Measurements from ENCODE around the gene C17orf75.
"Not testable (repeated sequence)": the region's sequence is repeated elsewhere in the genome, so short reads cannot be mapped to it uniquely, and the experiment has no call there.

Gene C17orf75

DNA sequence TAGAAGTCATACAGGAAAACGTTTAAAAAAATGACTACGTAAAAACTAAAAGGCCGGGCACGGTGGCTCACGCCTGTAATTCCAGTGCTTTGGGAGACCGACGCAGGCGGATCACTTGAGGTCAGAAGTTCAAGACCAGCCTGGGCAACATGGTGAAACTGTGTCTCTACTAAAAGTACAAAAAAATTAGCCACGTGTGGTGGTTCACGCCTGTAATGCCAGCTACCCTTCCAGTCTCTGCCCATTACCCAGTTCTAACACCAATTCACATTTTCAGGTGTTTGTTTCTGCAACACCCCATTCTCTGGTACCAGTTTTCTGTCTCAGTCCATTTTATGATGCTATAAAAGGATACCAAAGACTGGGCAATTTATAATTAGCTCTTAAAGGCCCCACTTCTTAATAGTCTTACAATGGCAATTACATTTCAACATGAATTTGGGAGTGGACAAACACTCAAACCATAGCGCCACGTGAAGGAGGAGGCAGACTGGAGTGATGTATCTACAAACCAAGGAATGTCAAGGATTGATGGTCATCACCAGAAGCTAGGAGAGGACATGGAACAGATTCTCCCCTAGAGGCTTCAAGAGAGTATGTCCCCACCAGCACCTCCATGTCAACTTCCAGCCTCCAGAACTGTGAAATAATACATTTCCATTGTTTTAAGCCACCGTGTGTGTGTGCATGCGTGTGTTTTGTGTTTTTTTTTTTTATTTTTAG is 791 bp upstream of the C17orf75 start:
- DNase-seq, result no peak

DNA sequence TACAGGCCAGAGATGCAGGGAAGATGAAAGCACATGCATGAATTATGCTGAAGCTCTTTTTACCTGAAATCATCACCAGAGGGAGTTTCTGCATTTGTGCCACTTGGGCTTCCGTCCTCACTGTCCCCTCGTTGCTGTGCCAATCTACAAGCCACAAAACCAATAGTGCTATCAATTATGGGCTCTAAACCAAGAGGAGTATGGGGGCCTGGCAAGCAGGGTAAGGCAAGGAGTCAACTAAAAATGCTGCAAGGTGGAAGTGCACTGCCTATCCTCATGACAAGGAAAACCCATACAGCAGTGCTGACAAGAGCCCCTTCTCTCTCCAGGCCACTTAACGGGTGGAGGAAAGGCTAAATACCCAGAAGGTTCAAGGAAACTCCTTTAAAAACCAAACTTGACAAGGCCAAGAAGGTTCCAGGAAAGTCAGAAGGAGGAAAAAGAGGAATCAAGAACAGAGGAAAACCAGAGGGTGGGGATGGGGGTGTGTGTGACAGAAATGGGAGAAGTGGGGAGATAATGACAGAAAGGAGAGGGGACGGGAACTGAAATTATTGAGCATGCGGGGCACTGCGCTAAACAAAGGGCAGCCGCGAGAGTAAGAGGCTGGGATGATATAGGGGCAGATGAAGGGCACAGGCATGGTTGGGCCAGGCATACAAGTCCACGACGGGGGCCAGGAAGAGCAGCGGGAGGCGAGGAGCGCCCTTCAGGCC is 674 bp downstream of the C17orf75 start:
- peak in 2 of 4 experiments; percentile 19 to 21 for DNase-seq

DNA sequence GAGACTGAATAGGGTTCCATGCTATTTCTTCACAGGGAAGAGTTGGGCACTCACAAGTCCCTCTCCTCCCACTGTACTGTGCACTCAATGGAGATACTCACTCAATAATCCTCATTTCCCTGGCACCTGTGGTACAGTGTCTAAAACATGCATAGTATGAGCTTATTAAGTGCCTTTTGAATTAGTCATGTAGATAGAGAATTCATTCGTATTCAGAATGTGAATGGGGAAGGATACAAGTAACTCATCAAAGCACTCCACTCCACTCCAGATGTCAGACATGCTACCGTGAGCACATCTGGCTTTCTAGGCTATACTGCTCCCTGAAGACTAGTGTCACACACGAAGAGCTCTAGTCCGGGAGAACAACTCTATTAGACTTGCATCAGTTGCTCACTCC is 6.3 kb downstream of the C17orf75 start:
- DNase-seq, result no peak

DNA sequence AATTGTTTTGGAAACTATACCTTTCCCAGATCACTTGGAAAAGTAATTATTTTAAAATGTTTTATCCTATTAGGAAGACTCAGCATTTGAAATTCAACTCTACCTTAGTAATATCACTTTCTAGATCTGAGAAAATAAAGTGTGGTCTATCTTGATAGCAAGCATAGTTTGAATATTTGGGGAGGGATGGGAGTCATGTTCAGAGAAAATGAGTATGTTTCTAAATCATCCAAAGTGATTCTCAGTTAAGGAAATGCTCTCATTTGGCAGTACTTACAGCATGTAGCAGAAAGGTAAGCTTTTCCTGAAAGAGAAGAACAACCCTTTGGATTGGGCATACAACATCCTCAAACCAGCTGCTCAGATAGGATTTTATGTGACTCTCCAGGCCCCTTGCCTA is 6.9 kb downstream of the C17orf75 start:
- no peak for DNase-seq

DNA sequence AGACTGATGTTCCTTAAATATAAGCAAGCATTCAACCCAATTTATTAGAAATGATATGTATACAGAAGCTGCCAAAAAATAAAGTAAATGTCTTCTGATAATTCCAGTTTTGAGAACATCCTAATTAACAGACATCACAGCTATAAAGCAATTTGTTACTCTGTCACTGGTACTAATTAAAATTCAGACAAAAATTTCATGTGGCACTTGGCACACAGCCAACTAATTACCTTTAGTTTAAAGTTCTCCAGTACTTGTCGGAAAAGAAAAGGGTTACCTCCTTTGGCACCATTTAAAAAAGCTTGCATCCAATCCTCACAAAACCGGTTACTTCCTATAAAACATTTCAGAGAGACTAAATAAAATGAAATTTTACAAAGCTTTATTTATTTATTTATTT is 8.8 kb downstream of the C17orf75 start:
- no peak for DNase-seq

DNA sequence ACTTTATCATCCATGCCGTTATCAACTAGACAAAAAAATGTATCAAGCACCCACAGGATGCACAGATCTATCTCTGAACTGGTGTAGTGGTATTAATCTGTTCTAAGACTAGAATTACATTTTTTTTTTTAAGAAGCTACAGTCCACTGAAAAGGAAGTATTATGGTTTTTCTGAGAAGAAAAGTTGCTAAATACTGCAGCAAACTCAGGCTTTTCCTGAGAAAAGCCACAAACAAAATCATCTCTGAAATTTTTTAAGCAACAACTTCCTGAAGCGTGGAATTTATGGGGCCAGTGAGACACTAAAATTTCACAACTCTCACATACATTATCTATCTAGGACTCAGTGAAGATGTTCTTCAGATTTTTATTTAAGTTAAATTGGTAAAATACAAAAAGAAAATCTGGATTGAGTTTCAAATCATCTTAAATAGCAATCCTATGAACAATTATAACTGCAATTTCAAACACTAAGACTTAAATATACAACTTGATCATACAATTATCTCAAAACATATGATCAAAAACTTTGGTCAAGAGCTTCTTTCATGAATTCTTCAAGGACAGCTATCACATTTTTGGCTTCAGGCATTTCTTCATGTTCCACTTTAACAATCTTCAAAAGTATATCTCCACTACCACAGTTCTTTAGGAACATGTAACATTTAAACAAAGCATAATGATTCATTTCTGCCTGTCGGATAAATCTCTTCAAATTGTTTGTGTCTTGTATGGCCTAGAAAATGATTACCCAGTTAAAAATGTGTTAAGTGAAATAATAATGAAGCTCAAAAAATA is 10.5 kb downstream of the C17orf75 start:
- DNase-seq, result no peak

DNA sequence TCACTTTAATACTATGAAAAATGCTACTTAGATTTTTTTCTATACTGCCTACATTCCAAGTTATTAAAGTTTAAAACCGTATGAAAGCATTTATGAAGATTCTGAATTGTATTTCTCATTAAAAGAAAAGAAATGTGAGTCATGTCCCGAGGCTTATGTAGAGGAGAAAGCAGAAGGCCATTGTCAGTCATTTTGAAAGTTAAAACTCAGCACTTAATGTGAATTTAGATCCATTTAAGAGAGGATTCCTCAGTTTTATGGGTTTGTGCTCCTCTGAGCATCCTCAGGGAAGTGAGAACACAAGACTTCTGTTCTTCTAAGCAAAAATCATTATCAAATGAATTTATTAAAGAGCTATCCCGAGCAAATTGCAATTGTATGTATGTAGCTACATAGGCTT is 11.8 kb downstream of the C17orf75 start:
- DNase-seq, result no peak

DNA sequence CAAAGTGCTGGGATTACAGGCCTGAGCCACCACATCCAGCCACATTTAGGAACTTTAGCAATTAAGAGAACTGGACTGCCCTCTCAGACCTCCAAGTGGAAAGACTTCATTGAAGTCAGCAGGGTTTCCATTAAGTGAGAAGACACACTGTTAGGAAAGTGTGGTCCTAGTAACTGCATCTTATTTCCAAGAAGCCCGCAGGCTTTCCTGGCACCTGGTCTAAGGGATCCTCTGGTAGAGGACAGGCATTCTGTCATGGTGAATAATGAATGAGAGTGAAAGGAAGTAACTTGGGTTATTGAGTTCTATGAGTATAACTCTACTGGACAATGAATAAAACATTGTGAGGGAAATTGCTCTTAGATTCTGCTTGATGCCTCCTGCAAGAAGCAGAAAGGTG is 14.1 kb downstream of the C17orf75 start:
- DNase-seq, result no peak

DNA sequence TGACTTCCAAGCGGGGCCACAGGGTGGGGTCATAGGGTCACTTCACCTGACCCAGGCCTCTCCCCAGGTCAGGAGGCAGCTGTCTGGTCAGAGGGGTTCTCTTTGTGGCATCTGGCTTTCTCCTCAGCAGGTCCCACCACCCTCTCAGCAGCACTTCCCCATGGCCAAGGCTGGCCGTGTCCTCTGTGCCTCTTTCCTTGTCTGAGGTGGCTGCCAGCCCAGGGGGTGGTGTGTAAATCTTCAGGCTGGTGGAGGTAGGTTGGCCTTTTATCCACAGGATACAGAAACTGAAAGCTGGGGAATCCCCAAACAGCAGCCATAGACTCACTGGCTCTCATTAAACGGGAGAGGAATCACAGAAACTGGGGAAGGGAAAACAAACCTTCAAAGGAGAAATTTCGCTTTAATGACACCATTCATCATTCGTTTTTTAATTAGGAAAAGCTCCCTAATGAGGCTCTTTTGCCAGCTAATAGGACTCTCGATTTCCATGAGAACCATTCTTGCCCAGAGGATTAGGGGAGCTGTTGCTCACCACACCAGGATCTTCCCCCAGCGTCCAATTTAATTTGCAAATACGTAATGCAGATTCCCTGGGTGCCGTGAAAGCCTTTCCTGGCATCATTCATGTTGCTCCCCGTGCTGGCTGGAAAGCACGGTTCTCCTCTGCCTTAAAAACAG is 18.0 kb downstream of the C17orf75 start:
- DNase-seq, result peak in 1 of 4 experiments; percentile 5

DNA sequence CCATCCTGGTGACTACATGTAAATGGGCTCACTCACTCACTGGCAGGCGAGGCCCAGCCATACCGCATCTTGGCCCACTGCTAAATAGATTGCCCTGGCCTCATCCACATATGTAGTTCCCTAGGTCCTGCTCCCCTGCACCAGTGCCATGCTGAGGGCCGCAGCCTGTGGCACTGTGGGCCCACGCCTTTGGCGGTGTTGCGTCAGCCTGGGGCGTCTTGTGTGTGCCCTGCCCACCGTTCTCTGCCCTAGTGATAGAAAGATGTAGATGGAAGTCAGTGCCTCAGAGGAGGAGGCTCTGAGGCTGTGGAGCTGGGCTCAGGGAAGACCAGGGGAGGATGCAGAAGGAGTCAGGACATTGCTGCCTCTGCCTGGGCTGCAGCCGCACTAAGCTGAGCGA is 18.9 kb downstream of the C17orf75 start:
- DNase-seq, result no peak

DNA sequence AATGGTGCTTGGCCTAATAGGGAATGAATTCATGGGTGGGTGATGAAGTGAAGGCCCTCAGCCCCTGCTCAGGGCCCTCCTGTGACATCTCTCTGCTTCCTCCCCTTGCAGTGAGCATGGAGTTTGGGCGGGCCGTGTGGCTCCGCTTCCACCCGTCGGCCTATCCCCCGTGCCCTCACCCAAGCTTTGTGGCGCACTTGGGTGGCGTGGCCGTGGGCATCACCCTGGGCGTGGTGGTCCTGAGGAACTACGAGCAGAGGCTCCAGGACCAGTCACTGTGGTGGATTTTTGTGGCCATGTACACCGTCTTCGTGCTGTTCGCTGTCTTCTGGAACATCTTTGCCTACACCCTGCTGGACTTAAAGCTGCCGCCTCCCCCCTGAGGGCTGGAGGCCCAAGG is 21.1 kb downstream of the C17orf75 start:
- DNase-seq, result no peak

DNA sequence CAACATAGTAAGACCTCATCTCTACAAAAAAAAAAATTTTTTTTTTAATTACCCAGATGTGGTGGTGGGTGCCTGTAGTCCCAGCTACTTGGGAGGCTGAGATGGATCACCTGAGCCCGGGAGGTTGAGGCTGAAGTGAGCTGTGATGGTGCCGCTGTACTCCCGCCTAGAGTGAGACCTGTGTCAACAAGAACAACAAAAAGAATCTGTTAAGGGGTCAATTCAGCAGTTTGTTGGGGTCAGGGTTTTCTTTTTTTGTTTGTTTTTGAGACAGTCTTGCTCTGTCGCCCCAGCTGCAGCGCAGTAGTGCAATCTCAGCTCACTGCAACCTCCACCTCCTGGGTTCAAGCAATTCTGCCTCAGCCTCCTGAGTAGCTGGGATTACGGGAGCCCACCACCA is 21.9 kb downstream of the C17orf75 start:
- DNase-seq, result not testable (repeated sequence)

DNA sequence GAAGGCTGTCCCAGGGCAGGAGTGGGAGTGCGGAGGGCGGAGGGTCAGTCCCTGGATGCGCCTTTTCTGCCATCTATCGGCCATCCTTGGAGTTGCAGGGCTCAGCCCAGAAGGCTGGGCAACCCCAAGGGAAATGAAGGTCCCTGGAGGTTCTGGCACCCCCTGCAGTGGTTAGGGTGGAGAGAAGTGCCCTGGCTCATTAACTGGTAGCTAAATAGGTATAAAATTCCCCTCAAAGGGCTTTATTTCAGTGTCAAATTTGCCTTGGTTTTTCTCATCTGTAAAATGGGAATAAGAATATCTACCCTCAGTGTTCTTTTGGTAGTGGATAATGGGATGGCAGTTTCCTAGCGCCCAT is 22.4 kb downstream of the C17orf75 start:
- DNase-seq, result peak; percentile 52 to 76 (median 62)

DNA sequence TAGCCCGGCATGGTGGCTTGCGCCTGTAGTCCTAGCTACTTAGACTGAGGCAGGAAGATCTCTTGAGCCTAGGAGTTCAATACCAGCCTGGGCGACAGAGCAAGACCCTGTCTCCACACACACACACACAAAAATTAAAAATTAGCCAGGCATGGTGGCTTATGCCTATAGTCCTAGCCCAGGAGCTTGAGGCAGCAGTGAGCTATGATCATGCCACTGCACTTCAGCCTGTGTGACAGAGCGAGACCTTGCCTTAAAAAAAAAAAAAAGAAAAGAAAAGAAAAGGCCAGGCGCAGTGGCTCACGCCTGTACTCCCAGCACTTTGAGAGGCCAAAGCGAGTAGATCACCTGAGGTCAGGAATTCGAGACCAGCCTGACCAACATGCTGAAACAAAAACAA is 23.9 kb downstream of the C17orf75 start:
- no peak for DNase-seq

DNA sequence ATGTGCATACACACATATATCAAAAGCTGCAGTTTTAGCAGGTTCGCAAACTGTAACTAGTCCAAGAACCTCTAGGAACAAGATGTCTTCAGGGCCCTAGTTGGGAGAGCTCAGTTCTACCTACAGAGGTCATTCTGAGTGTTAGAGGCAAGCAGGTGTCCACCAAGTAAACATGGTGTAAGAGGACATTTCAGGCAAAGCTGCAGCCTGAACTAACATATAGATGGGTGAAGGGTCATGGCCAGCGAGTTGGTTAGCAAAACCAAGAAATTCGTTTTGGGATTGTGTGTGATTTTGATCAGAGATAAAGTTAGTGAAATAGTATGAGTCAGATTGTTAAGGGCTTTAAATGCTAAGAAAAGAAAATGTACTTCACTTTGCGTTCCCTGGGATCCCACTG is 24.6 kb downstream of the C17orf75 start:
- DNase-seq, result no peak

DNA sequence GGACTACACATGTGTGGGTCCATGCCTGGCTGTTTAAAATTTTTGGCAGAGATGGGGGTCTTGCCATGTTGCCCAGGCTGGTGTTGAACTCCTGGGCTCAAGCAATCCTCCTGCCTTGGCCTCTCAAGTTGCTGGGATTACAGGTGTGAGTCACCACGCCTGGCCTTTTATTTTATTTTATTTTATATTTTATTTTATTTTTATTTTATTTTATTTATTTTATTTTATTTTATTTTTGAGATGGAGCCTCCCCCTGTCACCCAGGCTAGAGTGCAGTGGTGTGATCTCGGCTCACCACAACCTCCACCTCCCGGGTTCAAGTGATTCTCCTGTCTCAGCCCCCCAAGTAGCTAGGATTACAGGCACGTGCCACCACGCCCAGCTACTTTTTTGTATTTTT is 25.3 kb downstream of the C17orf75 start:
- not testable (repeated sequence) for DNase-seq

DNA sequence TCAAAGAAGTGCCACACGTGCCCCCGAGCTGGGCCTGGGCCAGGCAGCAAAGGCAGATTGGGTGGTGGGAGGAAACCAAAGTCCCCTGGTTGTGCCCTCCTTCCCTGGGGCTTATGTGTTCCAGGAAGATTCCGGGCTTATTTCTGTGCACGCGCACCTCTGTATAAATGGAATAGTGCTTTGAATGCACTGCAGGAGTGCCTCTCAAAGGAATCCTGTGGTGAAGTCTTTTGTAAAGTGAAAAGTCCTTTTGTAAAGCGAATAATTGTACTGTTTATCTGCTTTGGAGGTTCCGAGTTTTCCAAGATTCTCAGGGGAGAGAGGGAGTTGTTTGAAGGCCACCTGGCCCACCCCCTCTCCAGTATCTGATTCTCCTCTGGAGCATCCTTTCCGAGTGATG is 26.8 kb downstream of the C17orf75 start:
- DNase-seq, result no peak

DNA sequence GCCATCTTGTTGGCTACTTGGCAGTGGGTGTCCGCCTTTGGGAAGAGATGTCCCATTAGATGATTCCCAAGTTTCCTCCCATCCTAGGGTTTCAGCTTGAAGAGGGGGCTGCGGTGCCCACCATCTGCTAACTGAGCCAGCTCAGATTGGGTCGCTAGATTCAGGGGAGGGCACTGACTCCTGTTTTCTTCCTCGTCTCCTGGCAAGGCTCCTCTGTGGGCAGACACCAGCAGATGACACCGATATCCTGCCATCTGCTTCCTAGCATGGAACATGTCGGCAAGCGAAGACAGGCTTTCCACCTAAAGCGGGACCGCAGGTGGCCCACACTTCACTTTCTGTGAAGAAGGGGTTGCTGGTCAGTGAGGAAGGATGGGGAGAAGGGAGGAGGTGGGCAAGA is 27.3 kb downstream of the C17orf75 start:
- no peak for DNase-seq

DNA sequence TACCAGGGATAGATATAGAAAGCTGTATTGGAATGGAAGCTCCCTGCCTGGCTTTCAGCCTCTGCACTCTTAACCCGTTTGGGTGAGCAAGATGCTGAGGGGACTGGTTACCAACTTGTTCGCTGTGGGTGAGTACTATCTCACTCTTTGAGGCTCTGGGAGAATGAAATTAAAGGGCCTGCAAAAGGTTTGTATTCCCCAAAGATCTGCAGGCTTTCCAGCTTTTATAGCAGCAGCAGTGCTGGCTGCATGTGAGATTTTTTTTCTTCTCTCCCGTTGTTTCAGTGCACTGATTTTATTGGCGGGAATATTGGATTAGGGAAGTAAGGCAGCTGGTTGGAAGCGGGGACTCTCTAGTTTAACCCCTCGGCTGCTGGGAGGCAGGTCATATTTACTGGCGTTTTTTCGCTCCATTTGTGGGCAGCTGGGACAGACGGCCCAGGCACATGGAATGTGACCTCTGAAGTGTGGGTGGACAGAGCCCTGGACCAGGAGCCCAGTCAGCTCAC is 30.9 kb downstream of the C17orf75 start:
- no peak for DNase-seq

DNA sequence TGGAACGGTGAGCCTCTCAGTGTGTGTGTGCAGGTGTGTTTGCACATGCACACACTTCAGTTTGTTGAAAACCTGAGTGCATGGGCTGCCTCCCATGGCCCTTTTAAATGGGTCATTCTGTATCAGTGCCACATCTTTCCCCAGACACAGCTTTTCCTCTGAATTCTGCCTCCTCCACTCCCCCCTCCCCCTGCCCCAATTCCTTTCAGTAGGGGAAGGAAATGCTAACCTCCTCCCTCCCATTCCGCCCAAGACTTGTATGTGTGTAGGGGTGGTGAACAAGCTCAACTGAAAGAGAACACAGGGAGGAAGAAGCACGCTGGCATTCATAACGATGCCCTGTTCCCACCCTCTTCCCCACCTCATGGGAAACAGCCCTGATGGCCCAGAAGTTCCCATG is 34.3 kb downstream of the C17orf75 start:
- no peak for DNase-seq

DNA sequence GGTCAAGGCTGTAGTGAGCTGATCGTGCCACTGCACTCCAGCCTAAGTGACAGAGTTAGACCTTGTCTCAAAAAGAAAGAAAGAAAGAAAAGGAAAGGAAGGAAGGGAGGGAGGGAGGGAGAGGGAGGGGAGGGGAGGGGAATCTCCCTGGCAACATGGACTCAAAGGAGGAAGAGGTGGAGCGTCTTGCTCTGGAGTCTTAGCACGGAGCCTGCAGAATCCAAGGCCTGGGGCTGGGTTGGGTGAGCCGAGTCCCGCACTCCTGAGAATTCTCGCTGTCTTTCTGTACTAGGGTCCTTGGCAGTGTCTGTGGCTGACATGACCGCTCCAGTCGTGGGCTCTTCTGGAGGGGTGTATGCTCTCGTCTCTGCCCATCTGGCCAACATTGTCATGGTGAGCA is 36.9 kb downstream of the C17orf75 start:
- DNase-seq, result no peak

DNA sequence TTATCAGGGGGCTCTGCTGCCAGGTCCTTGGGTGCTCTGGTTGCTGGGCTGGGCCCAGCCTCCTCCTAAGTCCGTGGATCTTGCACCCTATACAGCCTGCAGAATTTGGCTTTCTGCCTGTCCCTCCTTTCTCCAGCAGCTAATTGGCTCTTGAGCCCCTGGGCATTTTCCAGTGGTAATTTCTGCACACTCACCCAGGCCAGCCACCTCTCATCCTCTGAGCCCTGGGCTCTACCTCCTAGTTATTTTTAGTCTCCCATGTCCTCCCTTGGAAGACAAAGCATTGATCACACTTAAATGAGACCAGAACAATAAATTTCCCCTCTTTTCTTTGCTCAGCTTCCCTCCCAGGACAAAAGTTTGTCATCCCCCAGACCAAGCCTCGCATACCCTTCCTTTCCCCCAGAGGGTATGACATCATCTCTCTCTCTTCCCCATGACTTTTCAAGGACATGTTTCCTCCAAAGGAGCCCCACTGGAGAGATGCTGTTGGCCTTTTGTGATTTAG is 38.1 kb downstream of the C17orf75 start:
- DNase-seq, result no peak

All from activated naive CD4-positive, alpha-beta T cell (primary cell).